Parathyroid adenoma (tissue), 2 donors: ENCODE results near the gene GATB.

ENCODE experiments used
- H2AFZ ChIP-seq: fragments of 300-600 bp; sonication (generic); one replicate; pipeline ENCODE4 v1.7.0; 2017; ENCODE audit warnings: antibody characterized with exemption, mild to moderate bottlenecking
- H3K27ac ChIP-seq: fragments of 300-600 bp; sonication (generic); one replicate; pipeline ENCODE4 v1.7.0; 2017
- H3K27me3 ChIP-seq: fragments of 300-600 bp; sonication (generic); one replicate; pipeline ENCODE4 v1.7.0; 2017; ENCODE audit warnings: low read length; ENCODE audit not compliant: control insufficient read depth, insufficient read depth
- H3K36me3 ChIP-seq: fragments of 300-600 bp; sonication (generic); one replicate; pipeline ENCODE4 v1.7.0; 2017; ENCODE audit warnings: low read length; ENCODE audit not compliant: control insufficient read depth, insufficient read depth
- H3K4me1 ChIP-seq: fragments of 300-600 bp; sonication (generic); one replicate; pipeline ENCODE4 v1.7.0; 2017; ENCODE audit warnings: control low read depth
- H3K4me2 ChIP-seq: fragments of 300-600 bp; sonication (generic); one replicate; pipeline ENCODE4 v1.7.0; 2017; ENCODE audit warnings: low read length
- H3K4me3 ChIP-seq: fragments of 300-600 bp; sonication (generic); one replicate; pipeline ENCODE4 v1.7.0; 2017; ENCODE audit warnings: low read depth, low read length
- H3K79me2 ChIP-seq: fragments of 300-600 bp; sonication (generic); one replicate; pipeline ENCODE4 v1.7.0; 2017; ENCODE audit warnings: control low read depth
- H3K9ac ChIP-seq: fragments of 300-600 bp; sonication (generic); one replicate; pipeline ENCODE4 v1.7.0; 2017; ENCODE audit warnings: mild to moderate bottlenecking
- H3K9me3 ChIP-seq: fragments of 300-600 bp; sonication (generic); one replicate; pipeline ENCODE4 v1.7.0; 2017; ENCODE audit warnings: low read length; ENCODE audit not compliant: control insufficient read depth
- CTCF ChIP-seq: fragments of 300-600 bp; sonication (generic); IDR thresholded peaks from one replicate; pipeline ENCODE4 v1.7.0; 2017; ENCODE audit warnings: antibody characterized with exemption, mild to moderate bottlenecking
- donor health status: primary hyperparathyroidism.

GATB gene

GRCh38 chr4:151760712-151761661, at the start of gene GATB:
TSS of gene GATB (minus strand) at chr4:151761007. CDS start at chr4:151760982, 25 bp downstream.
- Histone ChIP-seq H3K79me2 (peaks cover 3% of the 10 kb centered on the region), H3K4me3 (peak within 1 kb of the TSS; percentile 74), H2AFZ (peak within 1 kb of the TSS; percentile 95), H3K4me2 (peak within 1 kb of the TSS; percentile 85), H3K27ac (no peak within 1 kb of the TSS), H3K9ac (no peak within 1 kb of the TSS), H3K36me3 (no peaks in the 10 kb centered on the region), H3K27me3 (no peaks in the 10 kb centered on the region), H3K9me3 (no peaks in the 10 kb centered on the region), H3K4me1 (no peaks in the 10 kb centered on the region)
- peak; percentile 17 for TF ChIP-seq CTCF

GRCh38 chr4:151810476-151810875, 49.7 kb upstream of the GATB start:
- H3K4me3 ChIP-seq = no peak overlapping the region
- no peaks in the 10 kb centered on the region for H3K36me3 ChIP-seq
- no peaks in the 10 kb centered on the region for H3K27me3 ChIP-seq
- no peak overlapping the region for H3K9ac ChIP-seq
- H2AFZ ChIP-seq = no peak overlapping the region
- no peaks in the 10 kb centered on the region for H3K79me2 ChIP-seq
- TF ChIP-seq CTCF = no peak
- H3K27ac ChIP-seq = no peak overlapping the region
- H3K4me2 ChIP-seq = no peak overlapping the region
- no peaks in the 10 kb centered on the region for H3K9me3 ChIP-seq
- H3K4me1 ChIP-seq = no peaks in the 10 kb centered on the region

GRCh38 chr4:151809716-151810115, 48.9 kb upstream of the GATB start:
- no peak overlapping the region for H3K9ac ChIP-seq
- no peaks in the 10 kb centered on the region for H3K9me3 ChIP-seq
- no peaks in the 10 kb centered on the region for H3K79me2 ChIP-seq
- no peak overlapping the region for H3K4me3 ChIP-seq
- no peaks in the 10 kb centered on the region for H3K4me1 ChIP-seq
- TF ChIP-seq CTCF = no peak
- no peak overlapping the region for H3K27ac ChIP-seq
- H2AFZ ChIP-seq = no peak overlapping the region
- no peaks in the 10 kb centered on the region for H3K36me3 ChIP-seq
- no peak overlapping the region for H3K4me2 ChIP-seq
- H3K27me3 ChIP-seq = no peaks in the 10 kb centered on the region

GRCh38 chr4:151808542-151808941, 47.7 kb upstream of the GATB start:
- H2AFZ ChIP-seq = no peak overlapping the region
- no peaks in the 10 kb centered on the region for H3K36me3 ChIP-seq
- no peak for TF ChIP-seq CTCF
- no peak overlapping the region for H3K27ac ChIP-seq
- no peaks in the 10 kb centered on the region for H3K9me3 ChIP-seq
- no peak overlapping the region for H3K9ac ChIP-seq
- H3K4me3 ChIP-seq = no peak overlapping the region
- H3K4me2 ChIP-seq = no peak overlapping the region
- no peaks in the 10 kb centered on the region for H3K4me1 ChIP-seq
- H3K27me3 ChIP-seq = no peaks in the 10 kb centered on the region
- H3K79me2 ChIP-seq = no peaks in the 10 kb centered on the region
